Glomerular visceral epithelial cell (primary cell): ENCODE results near the gene TNS3.
"Not testable (repeated sequence)": the region's sequence is repeated elsewhere in the genome, so short reads cannot be mapped to it uniquely, and the experiment has no call there.

ENCODE experiments used
- DNase-seq: peaks from one replicate; pipeline ENCODE4 v3.0.0-alpha.2; 2016; ENCODE audit errors: extremely low spot score

The TNS3 gene

GRCh38 chr7:47473499-47474210 lies 108.3 kb downstream of the TNS3 start:
- no peak for DNase-seq

GRCh38 chr7:47472444-47473157 lies 109.3 kb downstream of the TNS3 start:
- no peak for DNase-seq

GRCh38 chr7:47471831-47472230 lies 110.1 kb downstream of the TNS3 start:
- DNase-seq = no peak

- DNase-seq = no peak
Measured at GRCh38 chr7:47471358-47471703, 110.6 kb downstream of the TNS3 start.

- peak; percentile 86 for DNase-seq
Measured at GRCh38 chr7:47470567-47471357, 111.1 kb downstream of the TNS3 start.

- DNase-seq = not testable (repeated sequence)
Measured at GRCh38 chr7:47469846-47470245, 112.1 kb downstream of the TNS3 start.

GRCh38 chr7:47466832-47467231 lies 115.1 kb downstream of the TNS3 start:
- DNase-seq = no peak

GRCh38 chr7:47465191-47465590 lies 116.7 kb downstream of the TNS3 start:
- peak; percentile 28 for DNase-seq

GRCh38 chr7:47464266-47464665 lies 117.6 kb downstream of the TNS3 start:
- DNase-seq = no peak

GRCh38 chr7:47461746-47462145 lies 120.2 kb downstream of the TNS3 start:
- DNase-seq = no peak

- DNase-seq = peak; percentile 66
Measured at GRCh38 chr7:47461161-47461560, 120.8 kb downstream of the TNS3 start.

GRCh38 chr7:47460251-47460989 lies 121.5 kb downstream of the TNS3 start:
- no peak for DNase-seq

- DNase-seq = no peak
Measured at GRCh38 chr7:47458486-47458885, 123.4 kb downstream of the TNS3 start.

- peak; percentile 55 for DNase-seq
Measured at GRCh38 chr7:47458057-47458456, 123.9 kb downstream of the TNS3 start.

- no peak for DNase-seq
Measured at GRCh38 chr7:47456210-47456955, 125.5 kb downstream of the TNS3 start.

GRCh38 chr7:47455872-47456185 lies 126.1 kb downstream of the TNS3 start:
- no peak for DNase-seq

GRCh38 chr7:47454974-47455871 lies 126.7 kb downstream of the TNS3 start:
- no peak for DNase-seq

- DNase-seq = no peak
Measured at GRCh38 chr7:47454069-47454973, 127.6 kb downstream of the TNS3 start.
